HS-5 (cell line): ENCODE data around the gene WWOX.
"Not testable (repeated sequence)": the region's sequence is repeated elsewhere in the genome, so short reads cannot be mapped to it uniquely, and the experiment has no call there.

Source experiments
- DNase-seq: peaks from one replicate; pipeline ENCODE4 v3.0.0-alpha.2; 2012; ENCODE audit warnings: low read depth

Gene WWOX

GRCh38 chr16:78099271-78100111, at the start of gene WWOX:
Gene WWOX (plus strand): TSS chr16:78099654.
- peak; percentile 64 for DNase-seq

- no peak for DNase-seq
Observed at GRCh38 chr16:78050734-78051400, 48.6 kb upstream of the WWOX start.

- no peak for DNase-seq
Observed at GRCh38 chr16:78057803-78058564, 41.5 kb upstream of the WWOX start.

GRCh38 chr16:78059806-78060205, 39.6 kb upstream of the WWOX start:
- not testable (repeated sequence) for DNase-seq

GRCh38 chr16:78060295-78060694, 39.2 kb upstream of the WWOX start:
- DNase-seq, result no peak

GRCh38 chr16:78060809-78061208, 38.6 kb upstream of the WWOX start:
- no peak for DNase-seq

GRCh38 chr16:78065319-78065718, 34.1 kb upstream of the WWOX start:
- no peak for DNase-seq

GRCh38 chr16:78069913-78070312, 29.5 kb upstream of the WWOX start:
- no peak for DNase-seq

GRCh38 chr16:78072275-78072674, 27.2 kb upstream of the WWOX start:
- DNase-seq, result no peak

- no peak for DNase-seq
Observed at GRCh38 chr16:78075800-78076199, 23.7 kb upstream of the WWOX start.

GRCh38 chr16:78081341-78081740, 18.1 kb upstream of the WWOX start:
- DNase-seq, result no peak

GRCh38 chr16:78091419-78091818, 8.0 kb upstream of the WWOX start:
- DNase-seq, result no peak

GRCh38 chr16:78092758-78093157, 6.7 kb upstream of the WWOX start:
- no peak for DNase-seq

GRCh38 chr16:78094166-78094565, 5.3 kb upstream of the WWOX start:
- no peak for DNase-seq

- no peak for DNase-seq
Observed at GRCh38 chr16:78094998-78095397, 4.5 kb upstream of the WWOX start.

GRCh38 chr16:78096386-78096785, 3.1 kb upstream of the WWOX start:
- DNase-seq, result peak; percentile 6

- DNase-seq, result no peak
Observed at GRCh38 chr16:78097548-78097947, 1.9 kb upstream of the WWOX start.

- DNase-seq, result no peak
Observed at GRCh38 chr16:78098087-78098486, 1.4 kb upstream of the WWOX start.

- DNase-seq, result no peak
Observed at GRCh38 chr16:78098595-78099270, 721 bp upstream of the WWOX start.

GRCh38 chr16:78100112-78100467, 636 bp downstream of the WWOX start:
- peak; percentile 5 for DNase-seq

GRCh38 chr16:78102122-78102660, 2.7 kb downstream of the WWOX start:
- no peak for DNase-seq

- no peak for DNase-seq
Observed at GRCh38 chr16:78102865-78103264, 3.4 kb downstream of the WWOX start.
